NK-92 (cell line): ENCODE data around the gene TMEM244.
"Not testable (repeated sequence)": the region's sequence is repeated elsewhere in the genome, so short reads cannot be mapped to it uniquely, and the experiment has no call there.

Experiments
- DNase-seq: peaks from one replicate; lab custom pipeline; 2025; ENCODE audit not compliant: unreplicated experiment; lab: John Stamatoyannopoulos, UW

The TMEM244 gene

GRCh38 chr6:129867403-129867802 is 6.3 kb upstream of the TMEM244 start:
- no peak for DNase-seq

- no peak for DNase-seq
Observed at GRCh38 chr6:129866688-129867087, 5.6 kb upstream of the TMEM244 start.

DNA sequence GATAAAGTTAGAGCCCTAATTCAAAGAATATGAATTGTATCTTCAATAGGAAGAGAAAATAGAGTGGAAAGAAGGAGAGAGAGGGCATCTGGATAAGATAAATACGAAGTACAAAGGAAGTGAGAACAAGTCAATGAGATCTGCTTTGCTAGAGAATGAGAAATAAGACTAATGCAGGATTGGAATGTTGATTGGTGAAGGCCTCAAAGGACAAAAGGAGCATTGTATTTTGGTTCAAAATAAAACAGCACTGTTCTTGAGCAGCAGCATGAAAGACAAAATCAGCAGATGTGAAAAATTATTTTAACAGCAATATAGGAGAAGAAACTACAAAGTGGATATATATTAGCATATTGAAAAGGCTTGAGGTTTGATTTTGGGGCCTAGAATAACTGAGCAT is 5.1 kb upstream of the TMEM244 start:
- DNase-seq, result no peak

- no peak for DNase-seq
Observed at GRCh38 chr6:129865013-129865412, 3.9 kb upstream of the TMEM244 start.

GRCh38 chr6:129863664-129864063 is 2.5 kb upstream of the TMEM244 start:
- no peak for DNase-seq

DNA sequence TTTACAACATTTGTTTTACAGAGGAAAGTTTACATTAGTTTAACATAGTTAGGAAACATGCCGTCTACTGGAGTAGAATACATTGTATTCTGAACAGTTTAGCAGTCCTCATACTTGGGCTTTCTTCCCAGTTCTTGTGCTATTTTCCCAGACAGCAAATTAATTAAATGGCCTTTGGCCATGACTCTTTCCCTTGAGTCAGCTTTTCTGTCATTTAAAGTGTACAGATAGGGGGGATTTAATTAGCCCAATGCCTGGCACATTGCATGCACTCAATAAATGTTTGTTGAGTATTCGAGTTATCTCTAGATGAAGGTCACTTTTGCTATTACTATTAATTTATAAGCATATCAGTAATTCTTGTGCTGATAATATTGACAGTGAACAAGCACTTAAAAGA is 1.6 kb downstream of the TMEM244 start:
- no peak for DNase-seq

- no peak for DNase-seq
Observed at GRCh38 chr6:129857838-129858237, 3.3 kb downstream of the TMEM244 start.

DNA sequence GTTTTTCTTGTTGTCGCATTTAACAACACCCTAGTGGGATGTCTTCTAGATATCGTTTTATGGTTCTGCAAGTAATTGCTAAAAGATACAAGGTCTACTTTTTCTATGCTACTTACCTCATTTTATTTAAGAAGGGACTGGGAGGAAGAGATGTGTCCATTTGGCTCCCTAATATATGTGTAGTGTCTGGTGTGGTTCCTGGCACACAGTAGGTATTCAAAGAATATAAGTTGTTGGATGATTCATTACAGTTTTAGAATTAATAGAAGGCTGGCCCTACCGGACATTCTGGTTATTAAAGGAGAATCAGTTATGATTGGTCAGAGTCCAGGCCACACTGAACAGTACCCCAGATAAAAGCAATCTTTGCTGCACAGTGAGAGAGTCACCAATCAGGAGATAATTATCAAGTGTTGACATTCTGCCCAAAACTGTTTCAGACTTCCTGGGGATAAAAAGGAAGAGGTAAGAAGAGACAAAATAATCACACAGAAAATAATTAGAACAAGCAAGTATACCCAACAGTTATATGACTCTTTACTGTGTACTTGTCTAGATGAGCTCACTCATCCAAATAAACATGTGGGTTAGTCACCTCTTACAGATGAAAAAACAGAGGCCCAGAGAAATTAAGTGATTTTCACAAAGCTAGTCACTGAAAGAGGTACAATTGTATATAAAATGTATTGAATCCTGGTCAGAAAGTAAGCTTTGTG is 7.0 kb downstream of the TMEM244 start:
- no peak for DNase-seq

- DNase-seq, result no peak
Observed at GRCh38 chr6:129852257-129852858, 8.8 kb downstream of the TMEM244 start.

GRCh38 chr6:129849456-129849855 is 11.7 kb downstream of the TMEM244 start:
- no peak for DNase-seq

DNA sequence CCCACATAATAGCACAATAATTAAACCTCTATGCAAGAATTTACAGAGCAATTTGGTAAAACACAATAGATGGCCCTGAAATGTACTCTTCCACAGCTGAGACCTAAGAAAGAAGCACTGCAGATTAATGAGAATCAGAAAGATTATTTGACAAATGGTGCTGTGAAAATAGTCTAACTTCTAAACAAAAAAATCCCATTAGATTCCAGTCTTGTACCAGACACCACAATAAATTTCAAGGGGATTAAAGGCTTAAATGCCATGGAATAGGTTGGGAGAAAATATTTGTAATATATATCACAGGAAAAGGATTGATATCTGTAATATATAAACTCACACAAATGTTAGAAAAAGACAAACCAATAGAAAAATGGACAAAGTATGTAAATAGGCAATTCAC is 14.4 kb downstream of the TMEM244 start:
- DNase-seq, result no peak

DNA sequence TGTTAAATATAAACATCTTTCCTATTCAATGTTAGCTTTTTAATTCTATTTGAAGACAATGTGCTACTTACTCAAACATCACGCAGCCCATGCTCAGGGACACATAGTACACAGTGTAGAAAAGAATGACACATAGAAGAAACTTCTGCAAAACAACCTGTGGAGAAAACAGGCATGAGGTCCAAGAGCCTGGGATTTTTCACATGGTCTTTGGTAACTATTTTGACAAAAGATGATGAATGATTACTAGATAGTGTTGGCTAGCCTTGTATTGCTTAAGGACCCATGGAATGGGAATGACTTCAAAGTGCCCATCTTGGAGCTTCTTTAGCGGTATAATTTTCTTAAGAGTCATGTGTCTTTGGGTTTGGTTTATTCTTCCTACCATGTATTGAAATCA is 15.4 kb downstream of the TMEM244 start:
- DNase-seq, result no peak

GRCh38 chr6:129844118-129844891 is 16.8 kb downstream of the TMEM244 start:
- DNase-seq, result no peak

GRCh38 chr6:129843573-129843972 is 17.5 kb downstream of the TMEM244 start:
- DNase-seq, result no peak

DNA sequence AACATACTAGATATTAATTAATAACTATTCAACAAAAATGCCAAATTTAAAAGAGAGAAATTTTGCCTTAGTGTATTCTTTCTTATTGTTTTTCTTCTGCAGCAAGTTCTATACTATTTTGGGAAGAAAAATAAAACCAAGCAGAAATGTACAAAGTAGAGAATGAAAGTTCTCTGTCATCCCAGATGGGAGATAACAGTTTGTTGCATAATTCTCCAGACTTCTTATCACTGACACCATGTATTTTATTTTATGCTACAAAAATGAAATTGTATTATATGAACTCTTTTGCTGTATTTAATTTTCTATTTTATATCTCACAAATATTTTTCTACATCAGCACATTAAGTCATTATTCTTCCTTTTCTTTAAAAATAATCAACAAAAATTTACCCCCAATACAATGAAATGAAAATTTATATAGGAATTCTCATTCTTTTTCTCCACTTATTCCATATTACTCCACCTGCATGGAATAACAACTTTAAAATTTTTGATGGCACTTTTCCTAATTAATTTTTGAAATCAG is 18.2 kb downstream of the TMEM244 start:
- no peak for DNase-seq

DNA sequence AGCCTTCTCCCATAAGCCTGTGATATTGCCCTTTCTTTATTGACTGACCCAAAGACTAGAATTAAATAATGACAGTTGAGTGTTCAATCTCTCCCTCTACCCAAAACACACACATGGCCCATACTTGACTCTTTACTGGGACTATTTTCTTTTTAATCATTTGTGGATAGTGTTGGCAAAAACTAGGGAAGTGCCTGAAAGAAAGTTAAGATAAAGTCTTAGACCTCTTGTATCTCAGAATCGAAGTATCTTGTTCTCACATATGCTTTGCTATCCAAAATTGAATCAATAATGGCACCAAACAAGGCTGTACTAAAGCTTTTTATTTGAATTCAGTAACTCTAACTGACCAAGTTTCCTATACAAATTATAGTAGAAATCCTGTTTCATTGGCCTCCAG is 19.0 kb downstream of the TMEM244 start:
- DNase-seq, result no peak

DNA sequence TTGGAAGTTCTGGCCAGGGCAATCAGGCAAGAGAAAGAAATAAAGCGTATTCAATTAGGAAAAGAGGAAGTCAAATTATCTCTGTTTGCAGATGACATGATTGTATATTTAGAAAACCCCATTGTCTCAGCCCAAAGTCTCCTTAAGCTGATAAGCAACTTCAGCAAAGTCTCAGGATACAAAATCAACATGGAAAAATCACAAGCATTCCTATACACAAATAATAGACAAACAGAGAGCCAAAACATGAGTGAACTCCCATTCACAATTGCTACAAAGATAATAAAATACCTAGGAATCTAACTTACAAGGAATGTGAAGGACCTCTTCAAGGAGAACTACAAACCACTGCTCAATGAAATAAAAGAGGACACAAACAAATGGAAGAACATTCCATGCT is 21.6 kb downstream of the TMEM244 start:
- DNase-seq, result not testable (repeated sequence)

- DNase-seq, result no peak
Observed at GRCh38 chr6:129835691-129836090, 25.4 kb downstream of the TMEM244 start.

DNA sequence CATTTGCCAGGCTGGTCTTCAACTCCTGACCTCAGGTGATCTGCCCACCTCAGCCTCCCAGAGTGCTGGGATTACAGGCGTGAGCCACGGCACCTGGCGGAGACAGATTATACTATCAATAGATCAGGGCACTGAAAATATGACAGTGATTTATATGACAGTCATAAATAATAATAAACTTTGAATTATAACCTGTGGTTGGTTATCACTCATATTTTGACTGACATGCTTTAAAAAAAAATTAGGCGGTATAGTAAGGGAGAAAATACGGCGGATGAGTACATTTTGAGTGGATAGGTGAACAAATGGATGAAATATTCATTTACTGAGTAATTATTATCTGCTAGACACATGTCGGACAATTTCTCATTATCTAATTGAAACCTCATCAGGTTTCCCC is 28.8 kb downstream of the TMEM244 start:
- no peak for DNase-seq

DNA sequence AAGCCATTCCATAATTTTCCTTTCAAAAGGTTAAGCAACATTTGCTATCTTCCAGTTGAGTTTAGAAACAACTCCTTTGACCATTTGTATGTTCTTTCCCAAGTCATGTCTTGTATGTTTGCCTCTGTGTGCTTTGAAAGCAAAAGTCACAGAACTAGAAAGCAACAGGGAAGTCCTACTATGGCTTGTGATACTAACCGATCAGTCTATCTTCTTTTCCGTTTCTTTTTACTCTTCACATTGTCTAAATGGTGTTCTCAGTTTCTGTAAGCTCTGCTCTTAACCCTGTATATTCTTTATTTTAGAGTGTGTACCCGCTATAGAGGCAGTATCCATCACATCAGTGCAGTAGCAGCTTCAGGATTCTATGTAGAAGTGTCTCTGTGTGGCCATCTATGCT is 32.9 kb downstream of the TMEM244 start:
- no peak for DNase-seq

DNA sequence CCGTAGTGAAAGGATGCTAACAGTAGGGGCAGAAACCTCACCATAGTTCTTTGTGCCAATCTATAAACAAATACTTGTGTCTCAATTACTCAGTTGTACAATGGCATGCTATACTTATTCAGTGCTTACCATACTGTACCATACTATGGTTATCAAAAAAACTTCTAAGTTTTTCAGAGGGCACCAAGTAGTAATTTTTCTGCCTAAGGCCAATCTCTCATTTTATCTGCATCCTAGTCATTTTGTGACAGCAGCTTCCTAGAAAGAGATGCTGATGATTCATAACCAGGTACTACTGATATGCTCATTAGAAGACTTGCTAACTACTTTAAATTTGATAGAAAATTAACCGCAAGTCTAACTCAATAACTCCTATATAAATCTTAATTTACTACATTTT is 42.9 kb downstream of the TMEM244 start:
- DNase-seq, result no peak

GRCh38 chr6:129817821-129818220 is 43.3 kb downstream of the TMEM244 start:
- no peak for DNase-seq
